IPS-NIHi7 (cell line): ENCODE results near the gene E2F3.

Experiments used
- DNase-seq: peaks from one replicate; pipeline ENCODE4 v3.0.0; 2012; ENCODE audit warnings: mixed read lengths; ENCODE audit errors: extremely low spot score

Gene E2F3

DNA sequence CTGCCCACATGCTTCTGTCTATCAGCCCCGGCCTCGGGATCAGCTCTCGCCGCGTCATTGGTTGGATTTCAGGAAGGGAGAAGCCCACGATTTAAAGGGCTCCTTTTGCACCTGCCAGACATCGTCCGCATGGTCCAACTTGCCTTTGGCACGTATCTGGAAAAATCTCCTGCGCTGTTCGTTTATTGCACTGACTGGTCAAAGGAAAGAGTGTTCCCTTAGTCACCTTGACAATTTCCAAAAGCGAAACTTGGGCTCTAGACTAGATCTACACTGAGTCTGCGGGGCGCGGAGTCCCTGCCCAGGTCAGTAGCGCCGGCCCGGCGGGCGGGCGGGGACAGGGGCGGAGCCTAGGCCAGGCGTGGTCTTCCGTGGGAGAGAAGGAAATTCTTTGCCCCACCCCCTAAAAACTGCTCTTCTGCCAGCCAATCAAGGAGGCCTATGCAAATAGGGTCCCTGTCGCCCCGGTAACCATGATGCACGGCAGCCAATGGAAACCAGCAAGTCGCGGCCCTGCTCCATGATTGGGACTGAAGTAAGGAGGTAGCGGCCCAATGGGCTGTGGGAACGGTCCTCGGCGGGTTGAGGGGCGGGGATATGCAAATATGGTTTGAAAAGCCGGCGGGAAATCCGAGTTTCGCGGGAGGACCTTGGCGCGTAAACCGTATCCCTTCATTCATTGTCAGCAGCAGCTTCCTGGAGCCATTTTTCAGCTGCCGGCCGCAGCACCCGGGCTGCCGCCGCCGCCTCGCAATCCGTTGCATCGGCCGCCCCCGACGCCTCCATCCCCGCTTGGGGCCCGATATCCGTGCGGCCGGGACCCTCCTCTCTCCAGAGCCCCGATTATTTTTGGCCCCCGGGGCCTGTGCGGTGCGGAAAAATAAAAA lies at the start of gene E2F3:
Gene E2F3, plus strand, starts transcription at position 675 of the 887 bp plus-strand sequence. CDS start 354 bp downstream, outside the sequence.
- DNase-seq = peak; percentile 99

DNA sequence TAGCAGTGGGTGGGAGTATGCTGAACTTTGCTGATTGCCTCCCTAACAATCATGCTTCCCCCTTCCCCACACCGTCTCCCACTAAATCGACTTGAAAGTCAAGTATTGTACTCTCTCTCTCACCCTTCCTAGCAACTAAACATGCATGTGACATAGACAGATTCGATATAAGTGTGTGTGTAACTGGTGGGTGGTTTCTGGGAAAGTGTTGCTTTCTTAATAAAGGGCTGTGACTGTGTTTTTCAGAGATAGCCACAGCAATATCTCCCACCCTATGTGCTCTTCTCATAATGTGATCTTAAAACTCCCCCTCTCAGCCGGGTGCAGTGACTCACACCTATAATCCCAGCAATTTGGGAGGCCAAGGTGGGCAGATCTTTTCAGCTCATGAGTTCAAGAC lies 49.3 kb upstream of the E2F3 start:
- DNase-seq = no peak

DNA sequence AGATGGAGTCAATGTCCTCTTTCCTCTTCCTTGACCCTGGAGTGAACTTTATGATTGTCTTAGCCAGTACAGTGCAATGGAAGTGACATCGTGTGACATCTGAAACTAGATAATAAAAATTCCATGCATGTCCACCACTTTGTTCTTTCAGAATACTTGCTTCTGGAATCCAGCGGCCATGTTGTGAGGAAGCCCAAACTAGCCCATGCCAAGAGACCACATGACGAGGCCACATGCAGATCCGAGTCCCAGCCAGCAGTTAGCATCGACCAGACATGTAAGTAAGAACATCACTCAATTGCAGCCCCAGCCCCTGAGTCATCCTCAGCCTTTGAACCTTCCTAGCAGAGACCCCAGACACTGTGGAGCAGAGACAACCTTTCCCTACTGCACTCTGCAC lies 48.5 kb upstream of the E2F3 start:
- DNase-seq = no peak

DNA sequence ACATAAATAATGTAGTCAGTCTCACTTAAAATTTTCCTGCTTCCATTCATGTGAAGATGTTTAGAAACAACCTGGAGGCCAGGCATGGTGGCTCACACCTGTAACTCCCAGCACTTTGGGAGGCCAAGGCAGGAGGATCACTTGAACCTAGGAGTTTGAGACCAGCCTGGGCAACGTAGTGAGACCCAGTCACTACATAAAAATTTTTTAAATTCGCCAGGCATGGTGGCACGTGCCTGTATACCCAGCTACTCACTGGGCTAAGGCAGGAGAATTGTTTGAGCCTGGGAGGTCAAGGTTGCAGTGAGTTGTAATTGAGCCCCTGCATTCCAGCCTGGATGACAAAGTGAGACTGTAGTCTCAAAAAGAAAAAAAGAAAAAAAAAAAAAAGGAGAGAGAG lies 47.3 kb upstream of the E2F3 start:
- DNase-seq = no peak

DNA sequence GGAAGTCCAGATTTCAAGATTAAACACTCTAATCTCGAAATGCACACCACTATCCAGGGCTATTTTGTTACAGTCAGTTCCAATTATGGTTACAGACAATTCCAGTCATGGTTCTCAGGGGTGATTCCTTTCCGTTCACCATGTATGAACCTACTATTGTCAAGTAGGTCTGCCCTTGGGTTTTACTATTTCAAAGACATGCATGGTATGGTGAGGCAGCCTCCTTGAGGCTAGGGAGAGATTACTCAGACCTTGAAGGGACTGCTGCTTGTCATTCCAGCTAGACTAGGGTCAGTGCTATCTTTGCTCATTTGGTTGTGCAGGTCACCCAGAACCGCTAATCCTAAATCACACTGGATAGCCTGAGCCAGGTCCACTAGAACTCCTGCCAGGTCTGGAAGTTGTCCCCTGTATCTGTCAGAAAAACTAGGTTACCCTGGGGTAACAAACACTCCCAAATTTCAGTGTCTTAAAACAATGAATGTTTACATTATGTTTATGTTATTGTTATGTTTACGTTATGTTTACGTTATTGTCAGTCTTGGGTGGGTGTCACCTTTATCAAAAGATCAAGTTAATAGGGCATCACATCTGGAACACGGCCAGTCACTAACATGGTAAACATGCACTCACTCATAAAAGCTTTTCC lies 41.1 kb upstream of the E2F3 start:
- no peak for DNase-seq

DNA sequence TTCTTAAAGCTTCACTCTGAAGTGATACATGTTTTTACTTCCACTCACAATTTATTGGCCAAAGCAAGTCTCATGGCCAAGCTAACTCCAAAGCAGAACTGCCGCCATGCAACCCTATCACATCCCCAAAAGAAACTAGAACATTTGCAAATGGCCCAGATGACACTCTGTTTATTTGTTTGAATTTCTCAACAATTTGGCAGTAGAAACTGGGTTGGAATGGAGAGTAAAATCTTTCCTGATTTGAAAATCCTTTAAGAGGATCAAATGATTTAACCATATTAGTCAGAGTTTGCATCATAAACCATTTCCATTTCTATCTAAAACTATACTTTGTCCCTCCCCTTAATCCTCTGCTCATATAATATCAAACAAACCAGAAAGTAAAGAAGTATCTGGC lies 39.1 kb upstream of the E2F3 start:
- DNase-seq = no peak

DNA sequence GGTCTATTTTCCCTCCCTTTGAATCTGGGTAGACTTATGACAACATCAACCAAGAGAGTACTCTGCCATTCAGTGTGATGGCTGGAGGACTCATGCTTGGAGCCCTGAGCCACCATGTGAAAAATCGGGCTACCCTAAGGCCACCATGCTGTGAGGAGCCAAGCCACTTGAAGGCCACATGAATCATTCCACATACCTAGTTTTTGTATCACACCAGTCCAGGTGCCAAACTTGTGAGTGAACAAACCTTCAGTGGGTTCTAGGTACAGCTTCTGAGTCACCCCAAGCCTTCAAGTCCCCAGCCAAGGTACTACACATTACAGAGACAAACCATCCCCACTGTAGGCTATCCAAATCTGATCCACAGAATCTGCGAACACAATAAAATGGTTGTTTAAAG lies 37.4 kb upstream of the E2F3 start:
- DNase-seq = no peak

DNA sequence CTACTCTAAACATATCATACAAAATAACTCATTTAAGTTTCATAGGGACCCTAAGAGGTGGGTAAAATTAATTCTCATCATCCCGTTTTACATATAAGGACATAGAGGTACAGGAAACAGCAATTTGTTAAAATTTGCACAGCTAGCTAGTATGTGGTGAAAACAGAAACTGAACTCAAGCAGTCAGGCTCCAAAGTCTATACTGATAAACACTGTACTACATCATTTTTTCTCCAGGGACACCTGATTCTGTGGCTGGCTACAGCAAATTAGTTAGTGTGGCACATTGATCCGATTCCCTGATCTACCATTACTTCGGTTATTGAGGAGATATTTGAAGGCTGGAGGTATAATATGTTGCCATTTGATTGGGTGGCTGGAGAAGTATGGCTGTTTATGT lies 36.2 kb upstream of the E2F3 start:
- DNase-seq = no peak

DNA sequence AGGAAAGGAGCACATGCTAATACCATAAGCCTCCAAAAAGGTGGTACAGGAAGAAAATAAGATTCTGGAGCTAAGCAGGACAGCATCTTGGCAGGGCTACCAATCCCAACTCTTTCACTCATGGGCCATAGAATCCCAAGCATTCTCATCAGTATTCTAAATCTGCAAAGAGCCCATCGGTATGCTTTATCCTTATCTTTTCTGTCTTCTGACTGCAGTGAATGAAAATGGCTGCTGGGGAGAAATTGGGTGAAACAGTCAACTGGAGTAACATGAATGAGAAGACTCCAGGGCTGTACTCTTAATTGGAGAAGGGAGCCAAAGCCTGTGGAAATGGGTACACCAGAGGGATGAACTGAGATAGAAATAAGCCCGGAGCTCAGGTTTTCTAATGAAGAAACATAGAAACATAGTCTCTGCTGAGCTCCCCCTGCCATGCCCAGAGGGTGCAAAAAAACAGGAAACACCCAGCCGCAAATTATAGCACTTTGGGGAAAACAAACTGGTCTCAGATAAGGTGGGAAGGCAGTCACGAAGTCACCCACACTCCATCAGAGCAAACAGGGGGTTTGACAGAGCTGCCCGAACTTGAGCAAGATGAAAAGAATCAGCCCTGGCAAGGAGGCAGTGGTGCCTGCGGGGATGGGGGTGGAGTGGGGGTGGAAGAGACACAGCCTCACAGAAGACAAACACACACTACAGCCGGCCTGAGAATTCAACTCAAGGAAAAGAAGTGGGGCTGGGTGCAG lies 35.4 kb upstream of the E2F3 start:
- DNase-seq = peak; percentile 16

DNA sequence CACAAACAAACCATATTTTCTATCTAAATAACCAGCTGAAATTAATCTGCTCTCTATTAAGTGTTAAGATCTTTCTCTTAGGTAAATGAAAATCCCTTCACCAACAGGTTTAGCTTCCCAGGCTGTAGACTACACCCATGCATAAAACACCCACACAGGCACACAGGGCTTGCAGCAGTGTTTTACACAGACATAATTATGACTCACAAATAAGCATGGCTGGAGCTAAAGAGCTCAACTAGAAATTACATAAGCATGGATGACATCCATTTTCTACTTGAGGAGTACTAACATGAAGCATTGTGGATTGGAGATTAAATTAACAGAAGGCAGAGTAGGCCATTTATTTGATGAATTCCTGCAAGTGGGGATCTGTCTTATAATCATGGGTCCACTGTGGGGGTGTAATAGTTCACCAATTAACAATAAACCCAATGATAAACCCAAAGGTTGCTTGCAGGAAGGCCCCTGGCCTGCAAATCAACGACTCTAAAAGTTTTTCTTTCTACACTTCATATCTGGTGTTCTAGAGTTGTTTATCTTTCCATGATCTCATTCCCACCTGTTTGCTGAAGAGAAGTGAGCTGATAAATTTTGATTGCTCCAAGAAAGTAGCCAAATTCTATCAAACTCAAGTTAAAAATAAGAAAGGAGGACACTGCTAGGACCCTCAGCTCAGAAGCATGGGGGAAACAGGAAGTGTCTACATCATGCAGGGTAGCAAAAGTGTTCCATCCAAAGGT lies 33.8 kb upstream of the E2F3 start:
- DNase-seq = no peak

DNA sequence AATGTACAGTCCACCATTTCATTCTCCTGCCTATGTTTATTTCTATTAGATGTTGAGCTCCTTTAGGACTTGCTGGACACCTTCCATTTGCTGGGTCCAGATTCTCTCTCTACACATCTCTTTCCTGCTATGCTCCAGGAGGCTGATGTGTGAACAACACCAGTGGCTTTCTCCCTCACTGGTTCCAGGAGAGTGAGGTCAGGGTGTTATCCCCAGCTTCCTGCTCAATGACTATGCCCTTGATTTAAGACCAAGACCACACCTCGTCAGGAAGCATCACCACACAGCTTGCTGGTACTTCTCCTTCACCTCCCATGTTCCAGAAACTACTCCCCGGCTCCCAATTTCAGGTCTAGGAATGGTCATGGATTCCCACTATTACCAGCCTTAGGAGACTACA lies 31.3 kb upstream of the E2F3 start:
- DNase-seq = no peak

DNA sequence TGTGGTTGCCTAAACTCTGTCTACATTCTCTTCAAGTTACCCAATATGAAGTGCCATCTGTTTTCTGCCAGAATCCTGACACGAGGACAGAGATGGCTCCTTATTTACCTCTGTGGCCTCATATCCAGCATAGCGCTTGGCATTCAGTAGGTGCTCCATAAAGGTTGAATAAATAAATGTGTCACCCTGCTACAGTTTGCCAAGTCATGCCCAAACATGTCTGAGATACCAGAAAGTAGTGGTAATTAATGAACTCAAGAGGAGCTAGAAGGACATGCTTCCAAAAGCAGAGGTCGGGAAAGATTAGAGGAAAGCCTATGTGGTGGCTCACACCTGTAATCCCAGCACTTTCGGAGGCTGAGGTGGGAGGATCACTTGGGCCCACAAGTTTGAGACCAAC lies 30.9 kb upstream of the E2F3 start:
- no peak for DNase-seq

DNA sequence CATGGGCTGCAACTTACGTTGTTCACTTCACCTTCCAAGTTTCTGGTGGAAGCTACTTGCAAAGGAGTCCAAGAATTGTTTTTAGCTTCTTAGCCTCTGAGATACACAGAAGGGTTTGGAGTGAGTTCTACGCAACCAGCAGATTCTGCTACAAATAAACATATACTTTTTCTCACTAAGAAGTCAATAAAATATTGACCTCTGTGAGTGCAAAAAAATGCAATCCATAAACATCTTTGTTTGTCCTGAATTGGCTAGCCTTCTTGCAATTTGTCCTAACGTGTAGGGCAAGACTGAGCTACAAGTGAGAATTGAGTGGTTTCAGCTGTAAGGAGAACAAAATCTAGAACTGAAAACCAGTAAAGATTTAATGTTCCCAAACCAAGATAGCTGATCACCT lies 26.2 kb upstream of the E2F3 start:
- no peak for DNase-seq

DNA sequence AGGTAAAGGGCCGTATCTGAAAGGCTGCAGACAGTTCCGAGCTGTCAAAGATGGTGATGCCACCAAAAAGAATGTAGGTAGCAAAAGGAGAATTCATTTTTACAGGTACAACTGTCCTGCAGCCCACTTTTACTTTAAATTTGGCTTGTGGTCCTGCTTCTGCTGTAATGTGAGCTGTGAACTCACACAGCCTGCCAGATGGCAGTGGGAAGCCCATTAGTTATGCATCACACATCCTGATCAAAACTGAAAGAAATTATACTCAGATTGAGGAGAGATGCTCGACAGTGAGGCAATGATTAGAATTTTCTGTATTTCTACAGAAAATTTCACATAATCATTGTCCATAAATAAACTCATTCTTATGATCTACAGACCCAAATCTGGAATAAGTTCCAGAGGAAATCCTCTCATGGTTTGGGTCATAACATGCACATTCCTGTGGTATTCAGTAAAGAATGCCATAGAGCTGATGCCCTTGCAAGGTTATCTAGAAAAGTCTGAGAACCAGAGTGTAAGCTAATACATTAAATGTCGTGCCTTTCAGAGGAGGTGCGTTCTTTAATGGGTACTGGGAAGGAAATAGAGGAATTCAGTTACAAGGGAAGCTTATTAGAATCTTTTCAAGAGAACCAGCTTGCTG lies 23.9 kb upstream of the E2F3 start:
- no peak for DNase-seq

DNA sequence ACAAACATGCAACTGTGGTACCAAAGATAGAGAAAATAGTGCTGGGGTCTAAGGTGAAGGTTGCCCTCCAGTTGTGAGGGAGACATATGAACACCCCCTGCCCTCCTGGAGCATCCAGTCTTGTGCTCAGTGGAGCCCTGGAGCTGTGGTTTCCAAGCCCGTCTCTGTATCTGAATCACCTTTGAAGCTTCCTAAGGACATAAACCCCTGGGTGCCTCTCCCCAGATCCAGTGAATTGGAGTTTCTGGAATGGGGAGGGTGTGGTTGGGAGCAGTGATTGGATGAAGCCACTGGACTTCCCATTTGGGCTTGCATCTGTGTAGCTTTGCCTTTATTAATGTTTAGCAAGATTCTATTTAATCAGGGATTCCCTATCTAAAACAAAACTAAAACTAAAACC lies 22.4 kb upstream of the E2F3 start:
- DNase-seq = no peak

DNA sequence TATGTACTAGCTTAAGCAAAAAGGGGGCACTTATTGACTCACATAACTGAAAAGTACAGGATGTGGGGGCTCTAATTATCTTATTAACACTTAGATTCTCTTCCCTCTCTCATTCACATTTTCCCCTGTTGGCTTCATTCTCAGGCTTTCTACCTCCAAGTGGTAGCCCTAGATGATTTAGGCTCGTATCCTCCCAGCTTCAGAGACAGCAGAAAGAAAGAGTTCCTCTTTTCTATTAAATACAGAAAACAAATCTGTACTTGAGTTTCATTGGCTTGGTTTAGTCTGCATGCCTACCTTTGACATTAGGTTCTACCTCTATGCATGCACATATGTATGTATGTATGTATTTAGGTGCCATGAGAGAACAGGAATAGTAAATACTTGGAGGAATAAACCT lies 15.5 kb upstream of the E2F3 start:
- no peak for DNase-seq

DNA sequence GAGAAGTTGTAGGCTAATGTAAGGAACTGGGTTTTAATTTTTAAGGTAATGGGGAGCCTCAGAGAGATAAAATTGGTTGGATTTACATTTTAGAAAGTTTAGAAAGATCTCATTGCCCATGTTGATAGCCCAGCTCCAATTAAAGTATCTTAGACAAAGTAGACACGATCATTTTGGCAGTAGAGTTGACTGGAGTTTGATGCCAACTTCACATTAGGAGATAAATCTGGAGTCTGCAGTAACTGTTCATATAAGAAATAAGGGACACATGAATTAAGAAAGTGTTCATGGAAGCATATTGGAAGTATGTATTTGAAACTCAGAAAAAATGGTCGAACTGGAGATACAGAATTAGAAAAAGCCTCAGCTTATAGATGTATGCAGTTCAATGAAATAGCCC lies 12.6 kb upstream of the E2F3 start:
- DNase-seq = no peak

DNA sequence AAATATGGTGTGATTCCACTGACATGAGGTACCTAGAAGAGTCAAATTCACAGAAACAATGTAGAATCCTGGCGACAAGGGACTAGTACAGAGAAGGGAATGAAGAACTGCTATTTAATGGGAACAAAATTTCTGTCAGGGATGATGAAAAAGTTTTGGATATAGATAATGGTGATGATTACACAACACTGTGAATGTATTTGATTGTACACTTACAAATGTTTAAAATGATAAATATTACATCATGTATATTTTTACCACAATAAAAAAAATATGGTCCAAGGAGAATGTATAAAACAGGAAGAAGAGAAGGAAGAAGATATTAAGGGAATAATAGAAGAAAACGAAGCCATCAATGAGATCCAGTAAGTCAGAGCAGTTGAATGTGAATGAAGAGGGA lies 8.4 kb upstream of the E2F3 start:
- no peak for DNase-seq

DNA sequence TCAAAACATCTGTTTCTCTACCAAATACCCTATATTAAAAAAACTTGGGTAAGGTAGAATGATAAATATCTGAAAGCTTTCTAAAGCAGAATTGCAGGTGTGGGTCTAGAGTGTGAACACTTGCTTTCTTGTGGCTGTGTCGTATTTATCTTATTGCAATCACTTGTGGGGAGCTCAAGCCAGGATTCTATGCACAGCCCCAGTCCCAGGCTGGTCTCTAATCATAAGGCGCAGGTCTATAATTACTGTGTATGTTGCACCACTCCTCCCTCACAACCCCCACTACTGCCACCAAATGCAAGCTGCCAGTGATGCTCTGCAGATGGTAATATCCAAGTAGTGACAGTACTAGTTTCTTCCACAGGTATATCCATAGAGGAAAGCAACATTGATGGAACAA lies 2.2 kb upstream of the E2F3 start:
- no peak for DNase-seq

DNA sequence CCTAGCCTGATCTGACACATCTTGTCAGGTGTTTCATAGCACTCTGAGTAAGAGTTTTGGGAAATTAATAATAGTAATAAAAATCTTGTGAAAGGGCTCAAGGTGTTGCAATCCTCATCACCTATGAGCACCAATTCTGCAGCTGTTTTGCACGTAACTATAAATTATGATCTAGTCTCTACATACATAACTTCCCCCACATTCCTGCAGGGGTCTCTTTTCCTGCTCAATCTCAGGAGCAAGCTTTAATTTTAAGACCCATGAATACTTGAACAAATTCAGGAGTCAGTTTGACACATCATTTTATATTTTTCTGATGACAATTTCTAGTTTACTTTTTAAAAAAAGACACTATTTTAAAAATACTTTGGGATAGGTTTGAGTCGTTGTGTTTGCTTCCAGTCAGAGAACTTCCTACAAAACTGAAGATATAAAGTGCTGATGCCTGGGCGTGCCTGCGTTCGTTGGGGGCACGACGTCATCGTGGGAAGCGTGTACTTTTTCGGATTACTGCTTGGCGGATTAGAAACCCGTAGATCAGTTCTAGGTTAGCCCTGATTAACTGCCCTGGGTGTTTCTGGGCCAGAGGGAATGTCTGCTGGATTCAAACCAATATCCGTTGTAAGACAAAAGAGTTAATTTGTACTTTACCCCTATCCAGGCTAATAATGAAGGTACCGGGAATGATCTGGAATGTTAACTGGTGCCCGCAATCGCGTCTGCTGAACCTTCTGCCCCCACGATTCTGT lies 1.0 kb upstream of the E2F3 start:
- no peak for DNase-seq

DNA sequence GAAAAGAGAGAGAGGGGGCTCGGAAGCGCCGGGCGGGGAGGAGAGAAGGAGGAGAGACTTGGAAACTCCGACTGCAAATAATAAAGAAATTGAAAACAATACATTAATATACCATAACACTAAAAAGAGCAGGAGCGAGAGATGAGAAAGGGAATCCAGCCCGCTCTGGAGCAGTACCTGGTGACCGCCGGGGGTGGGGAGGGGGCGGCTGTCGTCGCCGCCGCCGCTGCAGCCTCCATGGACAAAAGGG lies 338 bp downstream of the E2F3 start:
- no peak for DNase-seq
